Activated B cell treated with CpG ODN at 0.5 μM for 24 hours (primary cell): ENCODE data around the gene SCART1. TPM values are rescaled to one million over a fixed set of nuclear protein-coding genes. Genes with fewer than 3 reads are reported as not detected.
"Not testable (repeated sequence)": the region's sequence is repeated elsewhere in the genome, so short reads cannot be mapped to it uniquely, and the experiment has no call there.

Experiments used
- ATAC-seq: fragments of 200-7000 bp; cut with Tn5 transposase; one replicate; pipeline ENCODE4 v1.10.0; 2021; ENCODE audit warnings: low read depth, mild to moderate bottlenecking, moderate library complexity
- CTCF ChIA-PET: fragments of 350-600 bp; sonication (Branson Sonifier 250); formaldehyde crosslinking; loops from one replicate; lab custom pipeline; 2021; ENCODE audit warnings: antibody characterized with exemption; lab: Charles Lee
- POLR2A ChIA-PET: fragments of 350-600 bp; sonication (Branson Sonifier 250); formaldehyde crosslinking; loops from one replicate; lab custom pipeline; 2021; ENCODE audit warnings: antibody characterized with exemption; lab: Charles Lee
- DNase-seq: peaks from one replicate; pipeline ENCODE4 v3.0.0; 2022
- H3K27ac Mint-ChIP-seq: one replicate; pipeline ENCODE4 v1.8.0; 2020; ENCODE audit warnings: mixed read lengths
- H3K27me3 Mint-ChIP-seq: one replicate; pipeline ENCODE4 v1.8.0; 2021; ENCODE audit warnings: mixed read lengths
- H3K36me3 Mint-ChIP-seq: one replicate; pipeline ENCODE4 v1.8.0; 2021; ENCODE audit warnings: low read depth, mixed read lengths
- H3K4me1 Mint-ChIP-seq: one replicate; pipeline ENCODE4 v1.8.0; 2021; ENCODE audit warnings: mixed read lengths
- H3K4me3 Mint-ChIP-seq: one replicate; pipeline ENCODE4 v1.8.0; 2020; ENCODE audit warnings: mild to moderate bottlenecking, mixed read lengths
- H3K9me3 Mint-ChIP-seq: one replicate; pipeline ENCODE4 v1.8.0; 2020; ENCODE audit warnings: mixed read lengths
- CTCF ChIP-seq: fragments of 200-600 bp; IDR thresholded peaks from one replicate; pipeline ENCODE4 v1.8.0; 2022; ENCODE audit warnings: antibody characterized with exemption, mild to moderate bottlenecking
- intact Hi-C: fragments of 100-400 bp; cut with micrococcal nuclease; formaldehyde crosslinking; loops from one replicate; pipeline ENCODE4 v1.15.1; 2024
- total RNA-seq: library from RNA; stranded (reverse); gene quantifications from 2 replicates; pipeline ENCODE4 v1.2.3, GENCODE V29; 2022

The SCART1 gene
- total RNA-seq, 1 donor from 2014 or later, result 2.8 TPM

- intact Hi-C loops, result no loop called here
- ATAC-seq (no peak), DNase-seq (no peak)
- peaks cover 4% of the 10 kb centered on the region for H3K27me3 Mint-ChIP-seq
- H3K4me1 Mint-ChIP-seq, result no peaks in the 10 kb centered on the region
- H3K36me3 Mint-ChIP-seq, result peaks cover 8% of the 10 kb centered on the region
- no peak for TF ChIP-seq CTCF
- ChIA-PET POLR2A (no interaction called here), CTCF (no interaction called here)
- H3K4me3 Mint-ChIP-seq, result no peak overlapping the region
- H3K27ac Mint-ChIP-seq, result no peak overlapping the region
- peaks cover 22% of the 10 kb centered on the region for H3K9me3 Mint-ChIP-seq
Observed at GRCh38 chr10:133489816-133490588, 36.3 kb downstream of the SCART1 start.

GRCh38 chr10:133493562-133493961 is 39.8 kb downstream of the SCART1 start:
- intact Hi-C loops, H3K4me3 Mint-ChIP-seq: not testable (repeated sequence)

GRCh38 chr10:133497363-133497762 is 43.6 kb downstream of the SCART1 start:
- POLR2A ChIA-PET, H3K9me3 Mint-ChIP-seq, H3K4me1 Mint-ChIP-seq, H3K4me3 Mint-ChIP-seq, ATAC-seq, H3K27me3 Mint-ChIP-seq, H3K27ac Mint-ChIP-seq, DNase-seq, H3K36me3 Mint-ChIP-seq: not testable (repeated sequence)
- intact Hi-C loops, result loop anchor here (1.0 to 5.0 kb wide), 2 partner anchors 168 to 185 kb away; no protein-coding TSS in a partner anchor
- CTCF ChIA-PET, result interaction anchor here (3.6 kb wide), 1 partner anchor 169 kb away, joined by 17 read pairs; no protein-coding TSS in a partner anchor

More at GRCh38 chr10:133493562-133493961, 39.8 kb downstream of the SCART1 start:
- H3K27ac Mint-ChIP-seq, H3K4me1 Mint-ChIP-seq, DNase-seq, CTCF ChIA-PET, H3K36me3 Mint-ChIP-seq, ATAC-seq, H3K27me3 Mint-ChIP-seq, H3K9me3 Mint-ChIP-seq, POLR2A ChIA-PET: not testable (repeated sequence)

- H3K4me1 Mint-ChIP-seq, H3K9me3 Mint-ChIP-seq, H3K36me3 Mint-ChIP-seq, POLR2A ChIA-PET, CTCF ChIA-PET, H3K27me3 Mint-ChIP-seq, ATAC-seq, H3K27ac Mint-ChIP-seq, DNase-seq, H3K4me3 Mint-ChIP-seq: not testable (repeated sequence)
- intact Hi-C loops, result loop anchor here (5.0 kb wide), 1 partner anchor 187 kb away; no protein-coding TSS in a partner anchor
Observed at GRCh38 chr10:133499176-133499575, 45.4 kb downstream of the SCART1 start.

GRCh38 chr10:133500897-133501296 is 47.2 kb downstream of the SCART1 start:
- H3K27me3 Mint-ChIP-seq, H3K9me3 Mint-ChIP-seq, POLR2A ChIA-PET, H3K27ac Mint-ChIP-seq, DNase-seq, intact Hi-C loops, CTCF ChIA-PET, ATAC-seq, H3K4me3 Mint-ChIP-seq, H3K4me1 Mint-ChIP-seq, H3K36me3 Mint-ChIP-seq: not testable (repeated sequence)

- Mint-ChIP-seq H3K27ac (no peak overlapping the region), H3K4me1 (no peaks in the 10 kb centered on the region), H3K36me3 (peaks cover 3% of the 10 kb centered on the region), H3K27me3 (peaks cover 33% of the 10 kb centered on the region), H3K4me3 (no peak overlapping the region), H3K9me3 (peaks cover 14% of the 10 kb centered on the region)
- intact Hi-C loops, result loop anchor here (10.0 kb wide), 1 partner anchor 75 kb away; no protein-coding TSS in a partner anchor
- no peak for TF ChIP-seq CTCF
- no peak for ATAC-seq
- POLR2A ChIA-PET, result no interaction called here
- DNase-seq, result no peak
- CTCF ChIA-PET, result no interaction called here
Observed at GRCh38 chr10:133509700-133510099, 56.0 kb downstream of the SCART1 start.

- Mint-ChIP-seq H3K36me3 (peaks cover 3% of the 10 kb centered on the region), H3K9me3 (peaks cover 14% of the 10 kb centered on the region), H3K27ac (no peak overlapping the region), H3K4me3 (no peak overlapping the region), H3K4me1 (no peaks in the 10 kb centered on the region), H3K27me3 (peaks cover 29% of the 10 kb centered on the region)
- ChIA-PET CTCF (no interaction called here), POLR2A (no interaction called here)
- intact Hi-C loops, result loop anchor here (10.0 kb wide), 1 partner anchor 77 kb away; no protein-coding TSS in a partner anchor
- no peak for DNase-seq
- no peak for ATAC-seq
- TF ChIP-seq CTCF, result no peak
Observed at GRCh38 chr10:133511408-133511807, 57.7 kb downstream of the SCART1 start.
